Measurements from ENCODE around the gene LPP.
"Not testable (repeated sequence)": the region's sequence is repeated elsewhere in the genome, so short reads cannot be mapped to it uniquely, and the experiment has no call there.

The LPP gene

GRCh38 chr3:188700918-188701317, 547.0 kb downstream of the LPP start:
- no peaks in the 10 kb centered on the region for H3K27me3 ChIP-seq (ENCODE audit: insufficient read depth, poor library complexity, severe bottlenecking)
- H3K4me3 ChIP-seq (replicated peaks; ENCODE audit: insufficient read depth, low read length): no peak overlapping the region
- no peak for TF ChIP-seq SPI1 (IDR thresholded peaks at IDR 0.05; ENCODE audit: borderline replicate concordance, low read depth)
- DNase-seq (ENCODE audit: low read depth in 1 of 2, low spot score in 1 of 2): no peak
- peak overlapping the region; percentile 36 for H3K27ac ChIP-seq (replicated peaks)

- DNase-seq (ENCODE audit: low read depth in 1 of 2, low spot score in 1 of 2): peak; percentile 35 to 69
- H3K27ac ChIP-seq (replicated peaks): peak overlapping the region; percentile 36
- TF ChIP-seq GABPA (IDR thresholded peaks at IDR 0.05; ENCODE audit: low read depth) (no peak), POLR2AphosphoS5 (IDR thresholded peaks at IDR 0.05; ENCODE audit: low read depth) (no peak), REST (IDR thresholded peaks at IDR 0.05; ENCODE audit: insufficient replicate concordance, low read depth) (no peak), SPI1 (IDR thresholded peaks at IDR 0.05; ENCODE audit: borderline replicate concordance, low read depth) (no peak; the same call in 1 of the 2 replicates), CTCF (IDR thresholded peaks at IDR 0.05; ENCODE audit: insufficient read depth, low read length) (no peak)
- H3K4me3 ChIP-seq (replicated peaks; ENCODE audit: insufficient read depth, low read length): no peak overlapping the region
- no peaks in the 10 kb centered on the region for H3K27me3 ChIP-seq (ENCODE audit: insufficient read depth, poor library complexity, severe bottlenecking)
Measured at GRCh38 chr3:188701485-188701969, 547.6 kb downstream of the LPP start.

GRCh38 chr3:188702028-188702427, 548.1 kb downstream of the LPP start:
- H3K27ac ChIP-seq (replicated peaks); DNase-seq (ENCODE audit: low read depth in 1 of 2, low spot score in 1 of 2); H3K4me3 ChIP-seq (replicated peaks; ENCODE audit: insufficient read depth, low read length); H3K27me3 ChIP-seq (ENCODE audit: insufficient read depth, poor library complexity, severe bottlenecking): not testable (repeated sequence)

- TF ChIP-seq CTCF (IDR thresholded peaks at IDR 0.05; ENCODE audit: insufficient read depth, low read length): no peak
- no peak for TF ChIP-seq GABPA (IDR thresholded peaks at IDR 0.05; ENCODE audit: low read depth)
- no peak for TF ChIP-seq REST (IDR thresholded peaks at IDR 0.05; ENCODE audit: insufficient replicate concordance, low read depth)
- TF ChIP-seq POLR2AphosphoS5 (IDR thresholded peaks at IDR 0.05; ENCODE audit: low read depth): no peak
- TF ChIP-seq SPI1 (IDR thresholded peaks at IDR 0.05; ENCODE audit: borderline replicate concordance, low read depth): no peak
- no peak for DNase-seq (ENCODE audit: low read depth in 1 of 2, low spot score in 1 of 2)
- Histone ChIP-seq H3K27ac (replicated peaks) (no peak overlapping the region), H3K4me3 (replicated peaks; ENCODE audit: insufficient read depth, low read length) (no peak overlapping the region), H3K27me3 (ENCODE audit: insufficient read depth, poor library complexity, severe bottlenecking) (no peaks in the 10 kb centered on the region)
Measured at GRCh38 chr3:188706176-188706575, 552.2 kb downstream of the LPP start.

GRCh38 chr3:188706599-188706998, 552.6 kb downstream of the LPP start:
- DNase-seq (ENCODE audit: low read depth in 1 of 2, low spot score in 1 of 2): no peak
- no peaks in the 10 kb centered on the region for H3K27me3 ChIP-seq (ENCODE audit: insufficient read depth, poor library complexity, severe bottlenecking)
- no peak overlapping the region for H3K27ac ChIP-seq (replicated peaks)
- no peak overlapping the region for H3K4me3 ChIP-seq (replicated peaks; ENCODE audit: insufficient read depth, low read length)
- no peak for TF ChIP-seq POLR2AphosphoS5 (IDR thresholded peaks at IDR 0.05; ENCODE audit: low read depth)
- TF ChIP-seq GABPA (IDR thresholded peaks at IDR 0.05; ENCODE audit: low read depth): no peak
- no peak for TF ChIP-seq CTCF (IDR thresholded peaks at IDR 0.05; ENCODE audit: insufficient read depth, low read length)
- TF ChIP-seq REST (IDR thresholded peaks at IDR 0.05; ENCODE audit: insufficient replicate concordance, low read depth): no peak
- no peak for TF ChIP-seq SPI1 (IDR thresholded peaks at IDR 0.05; ENCODE audit: borderline replicate concordance, low read depth)
